Lower leg skin (tissue), 3 donors: ENCODE results near the gene PITPNC1.

Experiments
- POLR2A ChIP-seq, 2 donors: fragments of 450-650 bp; IDR thresholded peaks; one replicate each; pipeline ENCODE4 v1.6.1; 2016 to 2017; ENCODE audit warnings: antibody characterized with exemption in 2 of 2, mild to moderate bottlenecking in 1 of 2, moderate library complexity in 1 of 2
- TF ChIP-seq, protein P1 (sequence below), 3 donors: fragments of 450-650 bp; IDR thresholded peaks; one replicate each; pipeline ENCODE4 v1.5.1; 2016; ENCODE audit warnings: antibody characterized with exemption in 3 of 3, mild to moderate bottlenecking in 3 of 3, moderate library complexity in 2 of 3

DNA sequence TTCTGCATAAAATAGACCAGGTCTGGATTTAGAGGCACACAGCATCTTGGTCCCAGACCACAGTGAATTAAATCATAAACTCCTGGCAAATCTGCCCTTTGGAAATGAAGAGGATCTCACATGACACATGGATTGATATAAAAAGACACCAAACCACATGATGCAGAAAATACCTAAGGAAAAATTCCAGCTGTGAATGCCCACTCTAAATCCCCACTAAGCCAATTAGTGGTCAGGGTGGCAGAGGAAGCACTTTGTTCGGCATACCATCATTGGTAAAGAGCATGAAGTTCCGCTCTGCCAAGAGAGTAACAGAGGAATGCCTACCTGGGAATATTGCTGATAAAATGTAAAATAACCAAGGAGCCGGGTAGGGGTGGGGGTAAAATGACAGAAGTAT is 308.3 kb downstream of the PITPNC1 start:
- TF ChIP-seq, protein P1, sequence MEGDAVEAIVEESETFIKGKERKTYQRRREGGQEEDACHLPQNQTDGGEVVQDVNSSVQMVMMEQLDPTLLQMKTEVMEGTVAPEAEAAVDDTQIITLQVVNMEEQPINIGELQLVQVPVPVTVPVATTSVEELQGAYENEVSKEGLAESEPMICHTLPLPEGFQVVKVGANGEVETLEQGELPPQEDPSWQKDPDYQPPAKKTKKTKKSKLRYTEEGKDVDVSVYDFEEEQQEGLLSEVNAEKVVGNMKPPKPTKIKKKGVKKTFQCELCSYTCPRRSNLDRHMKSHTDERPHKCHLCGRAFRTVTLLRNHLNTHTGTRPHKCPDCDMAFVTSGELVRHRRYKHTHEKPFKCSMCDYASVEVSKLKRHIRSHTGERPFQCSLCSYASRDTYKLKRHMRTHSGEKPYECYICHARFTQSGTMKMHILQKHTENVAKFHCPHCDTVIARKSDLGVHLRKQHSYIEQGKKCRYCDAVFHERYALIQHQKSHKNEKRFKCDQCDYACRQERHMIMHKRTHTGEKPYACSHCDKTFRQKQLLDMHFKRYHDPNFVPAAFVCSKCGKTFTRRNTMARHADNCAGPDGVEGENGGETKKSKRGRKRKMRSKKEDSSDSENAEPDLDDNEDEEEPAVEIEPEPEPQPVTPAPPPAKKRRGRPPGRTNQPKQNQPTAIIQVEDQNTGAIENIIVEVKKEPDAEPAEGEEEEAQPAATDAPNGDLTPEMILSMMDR (IDR thresholded peaks at IDR 0.05): no peak
- no peak for TF ChIP-seq POLR2A (IDR thresholded peaks at IDR 0.05)
